ENCODE results near the gene MYH10.
A peak's percentile ranks its signal among the peaks of the same experiment; 100 is the strongest.

MYH10 gene

DNA sequence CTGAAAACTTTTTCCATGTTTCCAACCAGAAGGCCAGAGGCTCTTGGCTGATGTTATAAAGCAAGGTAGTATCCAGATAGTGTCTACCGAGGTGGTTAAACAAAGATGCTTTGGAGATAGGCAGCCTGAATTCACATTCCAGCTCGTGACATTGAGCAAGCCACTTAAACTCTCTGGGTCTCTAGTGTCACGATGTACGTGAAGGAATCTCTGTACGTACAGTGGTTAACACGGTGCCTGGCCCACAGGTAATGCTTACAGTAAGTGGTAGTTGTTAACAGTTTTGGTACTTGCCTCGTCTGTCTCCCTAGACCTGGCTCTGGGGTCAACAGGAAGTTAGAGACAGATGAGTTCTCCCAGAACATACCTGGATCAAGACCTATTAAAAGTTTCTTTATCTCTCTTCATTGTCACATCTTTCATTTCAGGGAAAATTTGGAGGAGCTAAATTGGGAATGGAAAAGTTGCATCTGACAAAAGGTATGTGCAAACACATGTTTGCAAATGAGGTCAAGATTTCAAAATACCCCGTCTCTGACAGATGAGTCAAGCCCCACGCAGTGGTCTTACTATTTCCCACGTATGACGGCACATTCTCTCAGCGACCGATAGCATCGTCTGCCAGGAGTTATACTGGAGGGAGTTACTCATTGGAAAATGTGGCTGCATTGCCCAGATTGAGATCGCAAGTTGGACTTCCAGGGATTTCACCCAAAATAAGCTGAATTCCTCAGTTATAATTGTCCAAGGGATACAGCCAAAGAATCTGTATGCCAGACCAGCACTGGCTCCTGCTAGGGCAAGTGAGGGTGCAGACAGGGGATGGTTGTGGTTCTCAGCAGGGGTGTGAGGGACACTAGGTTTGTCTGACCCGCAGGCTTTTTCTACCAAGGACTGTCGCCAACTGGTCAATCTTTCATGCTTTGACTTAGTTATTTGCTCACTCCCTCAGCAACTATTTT is 18.9 kb upstream of the MYH10 start:
- H3K9ac ChIP-seq (ENCODE audit: low read length): no peak overlapping the region
- no peaks in the 10 kb centered on the region for H3K9me3 ChIP-seq (ENCODE audit: control insufficient read depth, insufficient read depth, low read depth, low read length)
- no peaks in the 10 kb centered on the region for H3K4me1 ChIP-seq (ENCODE audit: control insufficient read depth, insufficient read depth, low read length)
- no peaks in the 10 kb centered on the region for H3K36me3 ChIP-seq (ENCODE audit: control insufficient read depth, insufficient read depth, low read length)
- no peaks in the 10 kb centered on the region for H3K27me3 ChIP-seq (ENCODE audit: control insufficient read depth, insufficient read depth, low read length)
- no peak overlapping the region for H3K27ac ChIP-seq (ENCODE audit: low read depth, low read length)
- no peak overlapping the region for H3K4me3 ChIP-seq (ENCODE audit: low read depth, low read length)

- no peak overlapping the region for H3K27ac ChIP-seq (ENCODE audit: low read depth, low read length)
- H3K4me3 ChIP-seq (ENCODE audit: low read depth, low read length): no peak overlapping the region
- H3K4me1 ChIP-seq (ENCODE audit: control insufficient read depth, insufficient read depth, low read length): 0 out of 2 replicates have a peak, but pooled peaks cover 3% of the 10 kb centered on the region
- no peak overlapping the region for H3K9ac ChIP-seq (ENCODE audit: low read length)
- H3K27me3 ChIP-seq (ENCODE audit: control insufficient read depth, insufficient read depth, low read length): no peaks in the 10 kb centered on the region
- H3K36me3 ChIP-seq (ENCODE audit: control insufficient read depth, insufficient read depth, low read length): no peaks in the 10 kb centered on the region
- no peaks in the 10 kb centered on the region for H3K9me3 ChIP-seq (ENCODE audit: control insufficient read depth, insufficient read depth, low read depth, low read length)
Measured at GRCh38 chr17:8647956-8648355, 17.4 kb upstream of the MYH10 start.

DNA sequence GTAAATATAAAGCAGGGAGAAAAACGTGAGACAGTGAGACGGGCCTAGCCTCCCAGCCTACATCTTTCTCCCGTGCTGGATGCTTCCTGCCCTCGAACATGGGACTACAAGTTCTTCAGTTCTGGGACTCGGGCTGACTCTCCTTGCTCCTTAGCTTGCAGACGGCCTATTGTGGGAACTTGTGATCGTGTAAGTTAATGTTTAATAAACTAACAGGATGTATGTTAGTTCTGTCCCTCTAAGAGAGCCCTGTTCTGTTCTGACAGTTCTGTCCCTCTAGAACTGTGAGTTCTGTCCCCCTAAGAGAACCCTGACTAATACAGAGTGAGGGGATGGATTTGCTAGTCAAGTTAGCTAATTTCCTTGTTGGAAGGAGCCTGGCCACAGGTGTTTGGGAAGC is 16.7 kb upstream of the MYH10 start:
- Histone ChIP-seq H3K36me3 (ENCODE audit: control insufficient read depth, insufficient read depth, low read length) (no peaks in the 10 kb centered on the region), H3K4me1 (ENCODE audit: control insufficient read depth, insufficient read depth, low read length) (0 out of 2 replicates have a peak, but pooled peaks cover 3% of the 10 kb centered on the region), H3K9ac (ENCODE audit: low read length) (no peak overlapping the region), H3K27me3 (ENCODE audit: control insufficient read depth, insufficient read depth, low read length) (no peaks in the 10 kb centered on the region), H3K9me3 (ENCODE audit: control insufficient read depth, insufficient read depth, low read depth, low read length) (no peaks in the 10 kb centered on the region), H3K4me3 (ENCODE audit: low read depth, low read length) (no peak overlapping the region), H3K27ac (ENCODE audit: low read depth, low read length) (no peak overlapping the region)

DNA sequence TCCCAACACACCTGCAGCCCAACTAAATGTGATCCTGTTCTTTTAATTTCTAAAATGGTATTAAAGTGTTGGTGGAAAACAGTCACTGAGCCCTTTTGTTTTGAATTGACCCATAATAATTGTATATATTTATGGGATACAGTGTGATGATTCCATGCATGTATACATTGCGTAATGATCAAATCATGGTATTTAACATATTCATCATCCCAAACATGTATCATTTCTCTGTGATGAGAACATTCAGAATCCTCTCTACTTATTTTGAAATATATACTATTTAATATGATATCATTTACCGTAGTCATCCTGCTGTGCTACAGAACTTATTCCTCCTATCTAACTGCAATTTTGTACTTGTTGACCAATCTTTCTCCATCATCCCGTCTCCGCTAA is 14.0 kb upstream of the MYH10 start:
- Histone ChIP-seq H3K9ac (ENCODE audit: low read length) (no peak overlapping the region), H3K36me3 (ENCODE audit: control insufficient read depth, insufficient read depth, low read length) (no peaks in the 10 kb centered on the region), H3K4me1 (ENCODE audit: control insufficient read depth, insufficient read depth, low read length) (0 out of 2 replicates have a peak, but pooled peaks cover 3% of the 10 kb centered on the region), H3K27ac (ENCODE audit: low read depth, low read length) (no peak overlapping the region), H3K27me3 (ENCODE audit: control insufficient read depth, insufficient read depth, low read length) (peaks cover 2% of the 10 kb centered on the region; the same call in 1 of the 2 replicates), H3K4me3 (ENCODE audit: low read depth, low read length) (no peak overlapping the region), H3K9me3 (ENCODE audit: control insufficient read depth, insufficient read depth, low read depth, low read length) (no peaks in the 10 kb centered on the region)

GRCh38 chr17:8643855-8644506 is 13.5 kb upstream of the MYH10 start:
- H3K27me3 ChIP-seq (ENCODE audit: control insufficient read depth, insufficient read depth, low read length): peaks cover 2% of the 10 kb centered on the region; the same call in 1 of the 2 replicates
- no peak overlapping the region for H3K4me3 ChIP-seq (ENCODE audit: low read depth, low read length)
- 0 out of 2 replicates have a peak, but pooled peaks cover 3% of the 10 kb centered on the region for H3K4me1 ChIP-seq (ENCODE audit: control insufficient read depth, insufficient read depth, low read length)
- H3K27ac ChIP-seq (ENCODE audit: low read depth, low read length): no peak overlapping the region
- no peaks in the 10 kb centered on the region for H3K36me3 ChIP-seq (ENCODE audit: control insufficient read depth, insufficient read depth, low read length)
- H3K9ac ChIP-seq (ENCODE audit: low read length): no peak overlapping the region
- no peaks in the 10 kb centered on the region for H3K9me3 ChIP-seq (ENCODE audit: control insufficient read depth, insufficient read depth, low read depth, low read length)

DNA sequence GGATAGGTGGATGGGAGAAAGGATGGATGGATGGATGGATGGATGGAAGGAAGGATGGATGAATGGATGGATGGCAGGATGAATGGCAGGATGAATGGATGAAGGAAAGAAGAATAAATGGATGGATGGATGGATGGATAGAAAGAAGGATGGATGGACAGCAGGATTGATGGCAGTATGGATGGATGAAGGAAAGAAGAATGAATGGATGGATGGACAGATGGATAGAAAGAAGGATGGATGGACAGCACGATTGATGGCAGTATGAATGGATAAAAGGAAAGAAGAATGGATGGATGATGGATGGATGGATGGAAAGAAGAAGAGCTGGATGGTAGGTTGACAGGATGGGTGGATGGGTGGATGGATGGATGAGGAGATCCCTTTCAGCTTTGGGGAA is 9.2 kb upstream of the MYH10 start:
- no peaks in the 10 kb centered on the region for H3K9me3 ChIP-seq (ENCODE audit: control insufficient read depth, insufficient read depth, low read depth, low read length)

DNA sequence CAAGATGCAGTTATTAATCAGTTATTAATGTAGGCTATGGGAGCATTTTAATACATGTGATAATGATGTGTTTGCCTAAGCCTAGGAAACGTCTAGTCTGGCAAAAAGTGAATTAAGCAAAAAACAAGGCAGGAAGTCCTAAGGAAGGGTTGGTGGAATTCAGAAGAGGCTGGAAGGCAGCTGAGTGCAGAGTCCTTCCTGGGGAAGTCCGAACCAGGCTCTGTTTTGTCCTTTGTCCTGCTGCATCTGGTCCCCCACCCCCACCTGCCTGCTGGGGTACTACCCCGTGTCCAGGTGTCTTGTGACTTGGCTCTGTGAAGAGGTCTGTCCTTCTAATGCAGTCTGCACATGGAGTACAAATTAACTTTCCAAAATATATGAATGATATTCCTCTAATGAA is 1.5 kb upstream of the MYH10 start:
- Histone ChIP-seq H3K27ac (ENCODE audit: low read depth, low read length) (no peak overlapping the region), H3K9me3 (ENCODE audit: control insufficient read depth, insufficient read depth, low read depth, low read length) (no peaks in the 10 kb centered on the region), H3K9ac (ENCODE audit: low read length) (no peak overlapping the region), H3K36me3 (ENCODE audit: control insufficient read depth, insufficient read depth, low read length) (no peaks in the 10 kb centered on the region), H3K4me1 (ENCODE audit: control insufficient read depth, insufficient read depth, low read length) (peaks cover 21% of the 10 kb centered on the region), H3K4me3 (ENCODE audit: low read depth, low read length) (peak overlapping the region; percentile 83), H3K27me3 (ENCODE audit: control insufficient read depth, insufficient read depth, low read length) (no peaks in the 10 kb centered on the region)

More for the DNA sequence above, 9.2 kb upstream of the MYH10 start:
- H3K27ac ChIP-seq (ENCODE audit: low read depth, low read length): no peak overlapping the region
- H3K4me1 ChIP-seq (ENCODE audit: control insufficient read depth, insufficient read depth, low read length): 0 out of 2 replicates have a peak, but pooled peaks cover 3% of the 10 kb centered on the region
- no peaks in the 10 kb centered on the region for H3K36me3 ChIP-seq (ENCODE audit: control insufficient read depth, insufficient read depth, low read length)
- no peak overlapping the region for H3K4me3 ChIP-seq (ENCODE audit: low read depth, low read length)
- H3K9ac ChIP-seq (ENCODE audit: low read length): no peak overlapping the region
- H3K27me3 ChIP-seq (ENCODE audit: control insufficient read depth, insufficient read depth, low read length): peaks cover 2% of the 10 kb centered on the region; the same call in 1 of the 2 replicates

GRCh38 chr17:8631554-8631877 is 991 bp upstream of the MYH10 start:
- Histone ChIP-seq H3K27ac (ENCODE audit: low read depth, low read length) (peak overlapping the region; percentile 73), H3K27me3 (ENCODE audit: control insufficient read depth, insufficient read depth, low read length) (no peaks in the 10 kb centered on the region), H3K36me3 (ENCODE audit: control insufficient read depth, insufficient read depth, low read length) (no peaks in the 10 kb centered on the region), H3K9me3 (ENCODE audit: control insufficient read depth, insufficient read depth, low read depth, low read length) (no peaks in the 10 kb centered on the region), H3K4me3 (ENCODE audit: low read depth, low read length) (peak overlapping the region; percentile 83), H3K9ac (ENCODE audit: low read length) (peak overlapping the region; percentile 84), H3K4me1 (ENCODE audit: control insufficient read depth, insufficient read depth, low read length) (peaks cover 21% of the 10 kb centered on the region)

DNA sequence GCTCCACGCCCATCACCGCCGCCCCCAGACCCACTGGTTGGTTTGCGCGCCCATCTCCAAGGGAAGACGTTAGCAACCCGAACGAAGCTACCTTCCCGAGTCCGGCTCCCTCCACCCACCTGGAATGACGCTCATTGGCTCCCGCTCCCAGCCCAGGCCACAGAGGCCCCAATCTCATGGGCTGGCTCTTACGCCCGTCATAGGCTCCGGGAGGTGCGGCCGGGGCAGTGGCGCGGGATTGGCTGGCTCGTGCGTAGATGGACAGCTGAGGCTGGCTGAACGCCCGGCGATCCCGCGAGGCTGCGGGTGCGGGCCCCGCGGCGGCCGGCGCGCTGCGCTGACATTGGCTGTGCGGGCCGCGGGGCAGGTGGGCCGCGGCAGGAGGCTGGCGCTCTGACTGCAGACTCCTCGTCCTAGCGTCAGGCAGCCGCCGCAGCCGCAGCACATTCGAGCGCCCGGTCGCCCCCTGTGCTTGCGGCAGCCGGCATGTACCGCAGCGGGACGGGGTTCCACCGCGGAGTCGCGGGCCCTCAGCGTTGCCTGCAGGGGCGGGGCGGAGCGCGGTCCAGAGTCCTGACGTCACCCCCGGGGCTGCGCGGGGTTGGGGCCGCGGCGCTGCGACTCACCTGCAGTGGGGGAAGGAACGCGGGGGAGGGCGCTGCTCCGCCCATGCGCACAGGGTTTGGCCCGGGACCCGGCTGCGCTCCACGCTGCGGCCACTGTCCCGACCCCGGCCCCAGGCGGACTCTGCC is 453 bp upstream of the MYH10 start:
- no peaks in the 10 kb centered on the region for H3K36me3 ChIP-seq (ENCODE audit: control insufficient read depth, insufficient read depth, low read length)
- peak overlapping the region; percentile 99 for H3K4me3 ChIP-seq (ENCODE audit: low read depth, low read length)
- H3K9ac ChIP-seq (ENCODE audit: low read length): peak overlapping the region; percentile 84
- no peaks in the 10 kb centered on the region for H3K9me3 ChIP-seq (ENCODE audit: control insufficient read depth, insufficient read depth, low read depth, low read length)
- no peaks in the 10 kb centered on the region for H3K27me3 ChIP-seq (ENCODE audit: control insufficient read depth, insufficient read depth, low read length)
- H3K4me1 ChIP-seq (ENCODE audit: control insufficient read depth, insufficient read depth, low read length): peaks cover 21% of the 10 kb centered on the region
- peak overlapping the region; percentile 73 for H3K27ac ChIP-seq (ENCODE audit: low read depth, low read length)

GRCh38 chr17:8629371-8630226 is 926 bp downstream of the MYH10 start:
- Histone ChIP-seq H3K9me3 (ENCODE audit: control insufficient read depth, insufficient read depth, low read depth, low read length) (no peaks in the 10 kb centered on the region), H3K4me3 (ENCODE audit: low read depth, low read length) (peak overlapping the region; percentile 99), H3K36me3 (ENCODE audit: control insufficient read depth, insufficient read depth, low read length) (no peaks in the 10 kb centered on the region), H3K27ac (ENCODE audit: low read depth, low read length) (peak overlapping the region; percentile 83), H3K4me1 (ENCODE audit: control insufficient read depth, insufficient read depth, low read length) (peaks cover 21% of the 10 kb centered on the region), H3K27me3 (ENCODE audit: control insufficient read depth, insufficient read depth, low read length) (no peaks in the 10 kb centered on the region), H3K9ac (ENCODE audit: low read length) (peak overlapping the region; percentile 88)
